Uterus (tissue), 2 donors: Measurements from ENCODE around the gene VPS35L.

Experiments used
- POLR2A ChIP-seq, 2 donors: fragments of 450-650 bp; IDR thresholded peaks; one replicate each; pipeline ENCODE4 v1.6.1; 2016; ENCODE audit warnings: antibody characterized with exemption in 2 of 2, mild to moderate bottlenecking in 1 of 2, moderate library complexity in 1 of 2
- TF ChIP-seq, protein P1 (sequence below), 4 experiments: fragments of 200-600 bp in 2 of 4; fragments of 450-650 bp in 2 of 4; sonication (generic) in 2 of 4; IDR thresholded peaks; one replicate each; pipeline ENCODE4 v1.5.1; 2016 to 2019; ENCODE audit warnings: antibody characterized with exemption in 4 of 4, mild to moderate bottlenecking in 2 of 4, moderate library complexity in 1 of 4

DNA sequence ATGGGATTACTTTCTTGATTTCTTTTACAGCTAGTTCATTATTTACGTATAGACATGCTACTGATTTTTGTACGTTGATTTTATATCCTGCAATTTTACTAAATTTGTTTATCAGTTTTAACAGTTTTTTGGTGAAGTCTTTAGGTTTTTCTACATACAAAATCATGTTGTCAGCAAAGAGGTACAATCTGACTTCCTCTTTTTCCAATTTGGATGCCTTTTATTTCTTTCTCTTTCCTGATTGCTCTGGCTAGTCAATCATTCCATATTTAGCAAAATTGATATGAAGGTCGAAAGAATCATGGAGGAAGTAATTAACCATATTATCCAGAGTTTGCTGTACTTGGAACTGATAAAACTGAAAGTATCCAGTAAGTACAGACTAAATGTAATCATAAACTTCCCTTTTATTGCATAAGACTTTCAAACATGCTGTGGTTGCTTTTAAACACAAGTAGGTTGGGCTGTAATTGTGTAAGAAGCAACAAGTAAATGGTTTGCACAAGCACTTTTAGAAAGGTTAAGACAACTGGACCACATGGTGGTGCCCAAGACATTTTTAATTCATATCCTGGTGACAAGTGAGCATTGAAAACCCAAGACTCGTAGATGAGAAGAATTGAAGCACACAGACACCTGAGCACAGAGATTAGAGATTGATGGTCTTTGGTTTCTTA lies 42.0 kb upstream of the VPS35L start:
- TF ChIP-seq, protein P1, sequence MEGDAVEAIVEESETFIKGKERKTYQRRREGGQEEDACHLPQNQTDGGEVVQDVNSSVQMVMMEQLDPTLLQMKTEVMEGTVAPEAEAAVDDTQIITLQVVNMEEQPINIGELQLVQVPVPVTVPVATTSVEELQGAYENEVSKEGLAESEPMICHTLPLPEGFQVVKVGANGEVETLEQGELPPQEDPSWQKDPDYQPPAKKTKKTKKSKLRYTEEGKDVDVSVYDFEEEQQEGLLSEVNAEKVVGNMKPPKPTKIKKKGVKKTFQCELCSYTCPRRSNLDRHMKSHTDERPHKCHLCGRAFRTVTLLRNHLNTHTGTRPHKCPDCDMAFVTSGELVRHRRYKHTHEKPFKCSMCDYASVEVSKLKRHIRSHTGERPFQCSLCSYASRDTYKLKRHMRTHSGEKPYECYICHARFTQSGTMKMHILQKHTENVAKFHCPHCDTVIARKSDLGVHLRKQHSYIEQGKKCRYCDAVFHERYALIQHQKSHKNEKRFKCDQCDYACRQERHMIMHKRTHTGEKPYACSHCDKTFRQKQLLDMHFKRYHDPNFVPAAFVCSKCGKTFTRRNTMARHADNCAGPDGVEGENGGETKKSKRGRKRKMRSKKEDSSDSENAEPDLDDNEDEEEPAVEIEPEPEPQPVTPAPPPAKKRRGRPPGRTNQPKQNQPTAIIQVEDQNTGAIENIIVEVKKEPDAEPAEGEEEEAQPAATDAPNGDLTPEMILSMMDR (IDR thresholded peaks at IDR 0.05), result no peak
- TF ChIP-seq POLR2A (IDR thresholded peaks at IDR 0.05), result no peak
